WTC11 (cell line): Measurements from ENCODE around the gene CHPF. TPM values are rescaled to one million over a fixed set of nuclear protein-coding genes. Genes with fewer than 3 reads are reported as not detected.

Experiments
- ATAC-seq: fragments of 200-7000 bp; cut with Tn5 transposase; 2 replicates; pipeline ENCODE4 v1.10.0; 2021; ENCODE audit warnings: mild to moderate bottlenecking, moderate library complexity
- CTCF ChIA-PET: fragments of 300-600 bp; sonication (Branson Sonifier 250); formaldehyde crosslinking; loops from one replicate; lab custom pipeline; 2021; ENCODE audit warnings: antibody characterized with exemption; lab: Charles Lee
- POLR2A ChIA-PET: fragments of 350-600 bp; sonication (Branson Sonifier 250); formaldehyde crosslinking; loops from one replicate; lab custom pipeline; 2021; ENCODE audit warnings: antibody characterized with exemption; lab: Charles Lee
- DNase-seq: peaks from one replicate; pipeline ENCODE4 v3.0.0; 2021; ENCODE audit warnings: low spot score
- H3K27ac Mint-ChIP-seq: 2 replicates; pipeline ENCODE4 v1.8.0; 2021; ENCODE audit warnings: mixed read lengths
- H3K27me3 Mint-ChIP-seq: 2 replicates; pipeline ENCODE4 v1.8.0; 2021; ENCODE audit warnings: low read depth, mild to moderate bottlenecking, moderate library complexity, mixed read lengths
- H3K36me3 Mint-ChIP-seq: 2 replicates; pipeline ENCODE4 v1.8.0; 2021; ENCODE audit warnings: mixed read lengths
- H3K4me1 Mint-ChIP-seq: 2 replicates; pipeline ENCODE4 v1.8.0; 2022; ENCODE audit warnings: mixed read lengths
- H3K4me3 Mint-ChIP-seq: 2 replicates; pipeline ENCODE4 v1.8.0; 2021; ENCODE audit warnings: mild to moderate bottlenecking, moderate library complexity, mixed read lengths
- H3K9me3 Mint-ChIP-seq: 2 replicates; pipeline ENCODE4 v1.8.0; 2021; ENCODE audit warnings: mixed read lengths
- ATF1 ChIP-seq: sonication (generic); formaldehyde crosslinking; IDR thresholded peaks from 2 replicates; pipeline ENCODE4 v1.8.1; 2023; ENCODE audit warnings: mild to moderate bottlenecking, moderate library complexity, missing genetic modification reagents
- ATF3 ChIP-seq: sonication (generic); formaldehyde crosslinking; conservative IDR thresholded peaks from 2 replicates; pipeline ENCODE4 v1.8.1; 2022; ENCODE audit warnings: mild to moderate bottlenecking, missing genetic modification reagents
- EMX1 ChIP-seq: fragments of 250-450 bp; sonication (Bioruptor Pico); IDR thresholded peaks from 2 replicates; pipeline ENCODE4 v1.8.0; 2021; ENCODE audit warnings: mild to moderate bottlenecking
- ESRRA ChIP-seq: sonication (generic); formaldehyde crosslinking; IDR thresholded peaks from 2 replicates; pipeline ENCODE4 v1.8.1; 2022; ENCODE audit warnings: mild to moderate bottlenecking, missing genetic modification reagents, borderline replicate concordance
- ETV6 ChIP-seq: sonication (generic); formaldehyde crosslinking; IDR thresholded peaks from 2 replicates; pipeline ENCODE4 v1.8.1; 2022; ENCODE audit warnings: mild to moderate bottlenecking, missing genetic modification reagents
- FOXK1 ChIP-seq: sonication (generic); formaldehyde crosslinking; IDR thresholded peaks from 2 replicates; pipeline ENCODE4 v1.8.0; 2022; ENCODE audit warnings: mild to moderate bottlenecking, moderate library complexity, missing genetic modification reagents
- IRF1 ChIP-seq: sonication (generic); formaldehyde crosslinking; IDR thresholded peaks from 2 replicates; pipeline ENCODE4 v1.8.0; 2023; ENCODE audit warnings: missing genetic modification reagents
- NFATC4 ChIP-seq: fragments of 250-450 bp; sonication (Bioruptor Pico); IDR thresholded peaks from 2 replicates; pipeline ENCODE4 v1.9.0; 2021; ENCODE audit warnings: mild to moderate bottlenecking
- PREB ChIP-seq: sonication (generic); formaldehyde crosslinking; IDR thresholded peaks from 2 replicates; pipeline ENCODE4 v1.8.1; 2022; ENCODE audit warnings: mild to moderate bottlenecking, missing genetic modification reagents, moderate library complexity, borderline replicate concordance
- SP1 ChIP-seq: sonication (generic); formaldehyde crosslinking; conservative IDR thresholded peaks from 2 replicates; pipeline ENCODE4 v1.8.1; 2022; ENCODE audit warnings: missing genetic modification reagents
- TEAD4 ChIP-seq: sonication (generic); formaldehyde crosslinking; IDR thresholded peaks from 2 replicates; pipeline ENCODE4 v1.8.0; 2022; ENCODE audit warnings: mild to moderate bottlenecking, missing genetic modification reagents
- USF1 ChIP-seq: sonication (generic); formaldehyde crosslinking; IDR thresholded peaks from 2 replicates; pipeline ENCODE4 v1.8.0; 2022; ENCODE audit warnings: mild to moderate bottlenecking, missing genetic modification reagents
- USF2 ChIP-seq: sonication (generic); formaldehyde crosslinking; IDR thresholded peaks from 2 replicates; pipeline ENCODE4 v1.8.1; 2023; ENCODE audit warnings: mild to moderate bottlenecking, missing genetic modification reagents, moderate library complexity
- ZBTB21 ChIP-seq: sonication (generic); formaldehyde crosslinking; IDR thresholded peaks from 2 replicates; pipeline ENCODE4 v1.8.1; 2023; ENCODE audit warnings: mild to moderate bottlenecking, missing genetic modification reagents, borderline replicate concordance
- ZNF423 ChIP-seq: fragments of 250-450 bp; sonication (Bioruptor Pico); IDR thresholded peaks from 2 replicates; pipeline ENCODE4 v2.1.2; 2022; ENCODE audit warnings: mild to moderate bottlenecking, moderate library complexity
- total RNA-seq: library from RNA; stranded (reverse); gene quantifications from 3 replicates; pipeline ENCODE4 v1.2.3, GENCODE V29; 2021

CHPF gene
- total RNA-seq, 1 experiment from 2014 or later: 97.0 TPM

- Mint-ChIP-seq H3K36me3 (peaks cover 52% of the 10 kb centered on the region), H3K4me1 (peaks cover 82% of the 10 kb centered on the region), H3K9me3 (no peaks in the 10 kb centered on the region), H3K27me3 (peaks cover 2% of the 10 kb centered on the region; the same call in 1 of the 2 replicates), H3K4me3 (peak overlapping the region; percentile 20; the same call in 1 of the 2 replicates), H3K27ac (peak overlapping the region; percentile 99)
- ATAC-seq (no peak), DNase-seq (no peak)
- ChIA-PET POLR2A (interaction anchor here (1.5 to 3.6 kb wide), 2 partner anchors 11 to 20 kb away, joined by 3 to 17 read pairs; partner anchors contain the start of genes CHPF and TMEM198), CTCF (interaction anchor here (1.6 to 3.9 kb wide), 4 partner anchors 15 to 79 kb away, joined by 5 to 44 read pairs (median 12); no protein-coding TSS in a partner anchor)
- 0 out of 2 replicates have a peak, but pooled peaks have one; percentile 58 for TF ChIP-seq ZBTB21 (CRISPR knock-in tag)
- no peak for TF ChIP-seq ATF1
- 0 out of 2 replicates have a peak, but pooled peaks have one; percentile 22 for TF ChIP-seq ATF3 (CRISPR knock-in tag)
Observed at GRCh38 chr2:219563271-219563928, 19.8 kb upstream of the CHPF start.

GRCh38 chr2:219562049-219563020, 18.7 kb upstream of the CHPF start:
- no peaks in the 10 kb centered on the region for H3K9me3 Mint-ChIP-seq
- H3K27ac Mint-ChIP-seq: peak overlapping the region; percentile 86
- peaks cover 2% of the 10 kb centered on the region; the same call in 1 of the 2 replicates for H3K27me3 Mint-ChIP-seq
- POLR2A ChIA-PET: interaction anchor here (0.9 to 3.6 kb wide), 6 partner anchors 9 to 35 kb away, joined by 3 to 29 read pairs (median 10); partner anchors contain the start of genes CHPF, INHA, OBSL1 and STK11IP
- peaks cover 43% of the 10 kb centered on the region for H3K36me3 Mint-ChIP-seq
- TF ChIP-seq NFATC4 (CRISPR knock-in tag) (no peak), USF1 (0 out of 2 replicates have a peak, but pooled peaks have one; percentile 20), ETV6 (CRISPR knock-in tag) (0 out of 2 replicates have a peak, but pooled peaks have one; percentile 39)
- TF ChIP-seq, all 79 proteins: peak for 2
- H3K4me3 Mint-ChIP-seq: no peak overlapping the region; the same call in 1 of the 2 replicates
- no peak for DNase-seq
- H3K4me1 Mint-ChIP-seq: peaks cover 72% of the 10 kb centered on the region
- peak; percentile 10 for ATAC-seq
- CTCF ChIA-PET: interaction anchor here (1.1 to 7.2 kb wide), 15 partner anchors 10 to 174 kb away, joined by 3 to 86 read pairs (median 16); partner anchors contain the start of genes CHPF, DNPEP, INHA and OBSL1

GRCh38 chr2:219561179-219562048, 17.8 kb upstream of the CHPF start:
- peak; percentile 32 for ATAC-seq
- CTCF ChIA-PET: interaction anchor here (0.6 to 7.2 kb wide), 37 partner anchors 9 to 532 kb away, joined by 3 to 86 read pairs (median 7); partner anchors contain the start of genes CHPF, DNPEP, GMPPA and INHA
- Mint-ChIP-seq H3K27me3 (peaks cover 2% of the 10 kb centered on the region; the same call in 1 of the 2 replicates), H3K4me1 (peaks cover 66% of the 10 kb centered on the region), H3K27ac (peak overlapping the region; percentile 86), H3K36me3 (peaks cover 35% of the 10 kb centered on the region), H3K9me3 (no peaks in the 10 kb centered on the region), H3K4me3 (peak overlapping the region; percentile 22; the same call in 1 of the 2 replicates)
- POLR2A ChIA-PET: interaction anchor here (0.9 to 3.6 kb wide), 8 partner anchors 9 to 124 kb away, joined by 3 to 29 read pairs (median 3); partner anchors contain the start of genes CHPF, INHA, OBSL1 and STK11IP
- DNase-seq: no peak
- no peak for TF ChIP-seq ZNF423 (CRISPR knock-in tag)
- TF ChIP-seq USF1: no peak
- TF ChIP-seq USF2 (CRISPR knock-in tag): no peak
- TF ChIP-seq ESRRA (CRISPR knock-in tag): no peak
- TF ChIP-seq PREB (CRISPR knock-in tag): no peak
- 0 out of 2 replicates have a peak, but pooled peaks have one; percentile 18 for TF ChIP-seq FOXK1 (CRISPR knock-in tag)
- TF ChIP-seq TEAD4 (CRISPR knock-in tag): 0 out of 2 replicates have a peak, but pooled peaks have one; percentile 12
- no peak for TF ChIP-seq EMX1 (CRISPR knock-in tag)
- TF ChIP-seq IRF1 (CRISPR knock-in tag): no peak
- no peak for TF ChIP-seq SP1 (CRISPR knock-in tag)
